ENCODE results near the gene TEX28. TPM values are rescaled to one million over a fixed set of nuclear protein-coding genes. Genes with fewer than 3 reads are reported as not detected.

The TEX28 gene
- total RNA-seq, 1 donor from 2014 or later, result not detected

DNA sequence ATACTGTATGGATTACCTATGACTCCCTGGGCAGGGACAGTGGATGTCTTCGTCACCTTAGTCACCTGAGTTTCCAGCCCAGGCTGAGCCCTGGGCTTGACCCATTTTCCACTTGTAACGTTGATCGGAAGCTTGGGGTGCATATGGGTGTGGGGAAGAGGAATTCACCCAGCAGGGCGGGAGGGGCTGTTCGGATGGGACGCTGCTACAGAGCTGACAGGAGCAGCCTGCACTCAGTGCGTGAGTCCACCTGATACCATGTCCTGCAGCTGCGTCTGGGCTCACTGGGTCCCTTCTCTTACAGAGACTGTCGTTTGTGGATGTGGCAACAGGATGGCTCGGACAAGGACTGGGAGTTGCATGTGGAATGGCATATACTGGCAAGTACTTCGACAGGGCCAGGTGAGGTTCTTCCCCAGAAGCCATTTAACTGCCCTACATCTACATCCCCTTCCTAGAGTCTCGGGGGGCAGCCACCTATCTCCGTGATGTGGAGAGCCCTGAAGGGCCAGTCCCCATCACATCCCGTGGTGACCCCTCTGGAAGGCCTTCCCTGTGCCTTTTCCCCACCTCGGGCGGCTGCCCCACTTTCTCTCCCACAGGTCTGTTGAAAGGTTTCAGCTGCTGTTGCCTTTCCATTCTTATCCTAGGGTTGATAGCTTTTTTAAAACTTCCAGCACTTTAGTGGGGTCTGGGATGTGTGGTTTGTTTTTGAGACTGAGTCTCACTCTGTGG, 14.3 kb upstream of the TEX28 start:
- Histone ChIP-seq H3K27me3 (ENCODE audit: insufficient read depth, low read length) (no peaks in the 10 kb centered on the region), H3K36me3 (ENCODE audit: insufficient read depth, low read length) (no peaks in the 10 kb centered on the region), H3K4me3 (ENCODE audit: insufficient read depth, low read depth, low read length) (no peak overlapping the region), H2AFZ (ENCODE audit: low read depth, low read length) (no peak overlapping the region), H3K4me1 (ENCODE audit: insufficient read depth, low read length) (no peaks in the 10 kb centered on the region), H3K79me2 (ENCODE audit: insufficient read depth, low read length) (no peaks in the 10 kb centered on the region), H3K4me2 (ENCODE audit: low read length) (no peak overlapping the region), H3K27ac (ENCODE audit: low read depth, low read length) (no peak overlapping the region), H3K9me3 (ENCODE audit: insufficient read depth, low read depth, low read length) (no peaks in the 10 kb centered on the region), H3K9ac (ENCODE audit: low read length) (no peak overlapping the region), H4K20me1 (ENCODE audit: insufficient read depth, low read length) (no peaks in the 10 kb centered on the region)
- DNase-seq (ENCODE audit: low read depth) (no peak), FAIRE-seq (no peak)
- H3K36me3 Mint-ChIP-seq (ENCODE audit: low read depth, unreplicated experiment), result no peaks in the 10 kb centered on the region
- peaks cover 3% of the 10 kb centered on the region for H3K27me3 Mint-ChIP-seq (ENCODE audit: low read depth, unreplicated experiment)
- no peaks in the 10 kb centered on the region for H3K4me1 Mint-ChIP-seq (ENCODE audit: low read depth, unreplicated experiment)
- no peak overlapping the region for H3K27ac Mint-ChIP-seq (ENCODE audit: unreplicated experiment)
- H3K4me3 Mint-ChIP-seq (ENCODE audit: unreplicated experiment), result no peak overlapping the region
- H3K9me3 Mint-ChIP-seq (ENCODE audit: unreplicated experiment), result no peaks in the 10 kb centered on the region
- TF ChIP-seq, protein P1, sequence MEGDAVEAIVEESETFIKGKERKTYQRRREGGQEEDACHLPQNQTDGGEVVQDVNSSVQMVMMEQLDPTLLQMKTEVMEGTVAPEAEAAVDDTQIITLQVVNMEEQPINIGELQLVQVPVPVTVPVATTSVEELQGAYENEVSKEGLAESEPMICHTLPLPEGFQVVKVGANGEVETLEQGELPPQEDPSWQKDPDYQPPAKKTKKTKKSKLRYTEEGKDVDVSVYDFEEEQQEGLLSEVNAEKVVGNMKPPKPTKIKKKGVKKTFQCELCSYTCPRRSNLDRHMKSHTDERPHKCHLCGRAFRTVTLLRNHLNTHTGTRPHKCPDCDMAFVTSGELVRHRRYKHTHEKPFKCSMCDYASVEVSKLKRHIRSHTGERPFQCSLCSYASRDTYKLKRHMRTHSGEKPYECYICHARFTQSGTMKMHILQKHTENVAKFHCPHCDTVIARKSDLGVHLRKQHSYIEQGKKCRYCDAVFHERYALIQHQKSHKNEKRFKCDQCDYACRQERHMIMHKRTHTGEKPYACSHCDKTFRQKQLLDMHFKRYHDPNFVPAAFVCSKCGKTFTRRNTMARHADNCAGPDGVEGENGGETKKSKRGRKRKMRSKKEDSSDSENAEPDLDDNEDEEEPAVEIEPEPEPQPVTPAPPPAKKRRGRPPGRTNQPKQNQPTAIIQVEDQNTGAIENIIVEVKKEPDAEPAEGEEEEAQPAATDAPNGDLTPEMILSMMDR (IDR thresholded peaks at IDR 0.05; ENCODE audit: insufficient read depth, low read depth, low read length), result no peak
- no peak for TF ChIP-seq EZH2 (IDR thresholded peaks at IDR 0.05; ENCODE audit: insufficient read depth, low read length)

DNA sequence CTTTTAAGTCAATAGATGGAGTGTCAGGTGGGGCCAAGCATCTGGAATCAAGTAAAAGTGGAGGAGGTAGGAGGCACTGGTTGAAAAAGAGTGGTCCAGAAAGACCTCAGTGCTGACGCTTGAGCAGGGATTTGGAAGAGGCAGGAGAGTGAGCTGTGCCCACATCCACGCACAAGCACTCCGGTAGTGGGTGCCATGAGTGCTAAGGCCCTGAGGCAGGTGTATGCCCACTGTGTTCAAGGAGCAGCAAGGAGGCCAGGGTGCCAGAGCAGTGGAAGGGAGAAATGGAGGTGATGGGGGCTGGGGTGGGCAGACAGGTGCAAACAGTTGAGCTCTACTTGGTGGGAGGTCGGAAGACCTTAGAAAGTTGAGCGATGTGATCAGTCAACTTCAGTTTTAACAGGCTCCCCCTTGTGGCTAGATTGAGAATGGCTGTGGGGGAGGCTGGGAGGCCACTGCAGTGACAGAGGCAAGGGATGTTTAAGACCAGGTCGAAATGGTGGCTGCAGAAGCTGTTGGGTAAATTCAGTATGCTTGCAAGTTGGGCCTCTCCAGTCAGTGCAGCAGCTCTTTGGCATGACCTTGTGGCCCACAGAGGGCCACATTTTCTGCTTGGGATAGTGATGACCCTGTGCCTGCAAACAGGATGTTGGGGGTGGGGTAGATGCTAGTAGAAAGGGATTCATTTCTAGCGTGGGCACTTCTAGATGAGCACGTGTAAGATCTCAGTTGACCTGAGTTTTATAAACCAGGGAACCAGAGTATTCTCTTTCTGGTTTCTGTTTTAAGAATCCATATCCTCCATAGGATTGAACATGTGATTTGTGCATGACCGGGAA, 13.4 kb upstream of the TEX28 start:
- no peaks in the 10 kb centered on the region for H3K36me3 Mint-ChIP-seq (ENCODE audit: low read depth, unreplicated experiment)
- H2AFZ ChIP-seq (ENCODE audit: low read depth, low read length), result no peak overlapping the region
- TF ChIP-seq EZH2 (IDR thresholded peaks at IDR 0.05; ENCODE audit: insufficient read depth, low read length), result no peak
- TF ChIP-seq, protein P1 (IDR thresholded peaks at IDR 0.05; ENCODE audit: insufficient read depth, low read depth, low read length), result peak; percentile 50
- H3K4me1 ChIP-seq (ENCODE audit: insufficient read depth, low read length), result no peaks in the 10 kb centered on the region
- peak; percentile 91 for FAIRE-seq
- H3K4me1 Mint-ChIP-seq (ENCODE audit: low read depth, unreplicated experiment), result no peaks in the 10 kb centered on the region
- H3K27ac ChIP-seq (ENCODE audit: low read depth, low read length), result no peak overlapping the region
- H3K27ac Mint-ChIP-seq (ENCODE audit: unreplicated experiment), result no peak overlapping the region
- H3K9ac ChIP-seq (ENCODE audit: low read length), result no peak overlapping the region
- no peaks in the 10 kb centered on the region for H3K79me2 ChIP-seq (ENCODE audit: insufficient read depth, low read length)
- no peaks in the 10 kb centered on the region for H3K36me3 ChIP-seq (ENCODE audit: insufficient read depth, low read length)
- H3K9me3 ChIP-seq (ENCODE audit: insufficient read depth, low read depth, low read length), result no peaks in the 10 kb centered on the region
- H4K20me1 ChIP-seq (ENCODE audit: insufficient read depth, low read length), result no peaks in the 10 kb centered on the region
- H3K27me3 ChIP-seq (ENCODE audit: insufficient read depth, low read length), result no peaks in the 10 kb centered on the region
- DNase-seq (ENCODE audit: low read depth), result no peak
- no peaks in the 10 kb centered on the region for H3K9me3 Mint-ChIP-seq (ENCODE audit: unreplicated experiment)
- H3K27me3 Mint-ChIP-seq (ENCODE audit: low read depth, unreplicated experiment), result peaks cover 3% of the 10 kb centered on the region
- no peak overlapping the region for H3K4me3 Mint-ChIP-seq (ENCODE audit: unreplicated experiment)
- H3K4me3 ChIP-seq (ENCODE audit: insufficient read depth, low read depth, low read length), result no peak overlapping the region
- H3K4me2 ChIP-seq (ENCODE audit: low read length), result no peak overlapping the region

Data from astrocyte (in vitro differentiated cells and primary cell).